Measurements from ENCODE around the gene SEMA3D.

DNA sequence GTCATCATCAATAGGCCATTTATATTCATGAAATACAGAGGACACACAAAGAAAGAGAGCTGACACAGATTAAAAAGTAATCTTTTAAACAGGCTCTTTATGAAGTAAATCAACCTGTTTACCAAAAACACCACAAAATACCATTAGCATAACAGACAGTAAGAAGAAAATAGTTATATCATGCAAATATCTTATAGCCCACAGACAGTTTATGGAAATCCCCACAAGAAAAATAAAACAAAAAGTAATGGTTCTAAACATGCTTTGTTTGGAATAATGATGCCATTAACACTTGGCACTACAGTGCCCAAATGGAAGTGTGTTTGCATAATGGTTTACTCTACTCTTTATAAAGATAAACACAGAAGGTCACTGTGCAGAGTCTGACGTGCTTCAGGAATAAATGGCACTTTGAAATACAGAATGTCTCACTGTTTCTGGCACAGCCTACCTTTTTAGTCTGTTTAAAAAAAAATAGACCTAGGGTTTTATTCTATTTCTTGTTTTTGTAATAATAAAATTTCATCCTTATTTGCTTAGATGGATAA is 30.1 kb downstream of the SEMA3D start:
- TF ChIP-seq SP4 (CRISPR knock-in tag; IDR thresholded peaks at IDR 0.05) (no peak), ATF7 (IDR thresholded peaks at IDR 0.05) (no peak), ATF7 (CRISPR knock-in tag; IDR thresholded peaks at IDR 0.05) (no peak)
- TF ChIP-seq, protein P1, sequence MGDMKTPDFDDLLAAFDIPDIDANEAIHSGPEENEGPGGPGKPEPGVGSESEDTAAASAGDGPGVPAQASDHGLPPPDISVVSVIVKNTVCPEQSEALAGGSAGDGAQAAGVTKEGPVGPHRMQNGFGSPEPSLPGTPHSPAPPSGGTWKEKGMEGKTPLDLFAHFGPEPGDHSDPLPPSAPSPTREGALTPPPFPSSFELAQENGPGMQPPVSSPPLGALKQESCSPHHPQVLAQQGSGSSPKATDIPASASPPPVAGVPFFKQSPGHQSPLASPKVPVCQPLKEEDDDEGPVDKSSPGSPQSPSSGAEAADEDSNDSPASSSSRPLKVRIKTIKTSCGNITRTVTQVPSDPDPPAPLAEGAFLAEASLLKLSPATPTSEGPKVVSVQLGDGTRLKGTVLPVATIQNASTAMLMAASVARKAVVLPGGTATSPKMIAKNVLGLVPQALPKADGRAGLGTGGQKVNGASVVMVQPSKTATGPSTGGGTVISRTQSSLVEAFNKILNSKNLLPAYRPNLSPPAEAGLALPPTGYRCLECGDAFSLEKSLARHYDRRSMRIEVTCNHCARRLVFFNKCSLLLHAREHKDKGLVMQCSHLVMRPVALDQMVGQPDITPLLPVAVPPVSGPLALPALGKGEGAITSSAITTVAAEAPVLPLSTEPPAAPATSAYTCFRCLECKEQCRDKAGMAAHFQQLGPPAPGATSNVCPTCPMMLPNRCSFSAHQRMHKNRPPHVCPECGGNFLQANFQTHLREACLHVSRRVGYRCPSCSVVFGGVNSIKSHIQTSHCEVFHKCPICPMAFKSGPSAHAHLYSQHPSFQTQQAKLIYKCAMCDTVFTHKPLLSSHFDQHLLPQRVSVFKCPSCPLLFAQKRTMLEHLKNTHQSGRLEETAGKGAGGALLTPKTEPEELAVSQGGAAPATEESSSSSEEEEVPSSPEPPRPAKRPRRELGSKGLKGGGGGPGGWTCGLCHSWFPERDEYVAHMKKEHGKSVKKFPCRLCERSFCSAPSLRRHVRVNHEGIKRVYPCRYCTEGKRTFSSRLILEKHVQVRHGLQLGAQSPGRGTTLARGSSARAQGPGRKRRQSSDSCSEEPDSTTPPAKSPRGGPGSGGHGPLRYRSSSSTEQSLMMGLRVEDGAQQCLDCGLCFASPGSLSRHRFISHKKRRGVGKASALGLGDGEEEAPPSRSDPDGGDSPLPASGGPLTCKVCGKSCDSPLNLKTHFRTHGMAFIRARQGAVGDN (CRISPR knock-in tag; IDR thresholded peaks at IDR 0.05), result no peak
- TF ChIP-seq, protein P2, sequence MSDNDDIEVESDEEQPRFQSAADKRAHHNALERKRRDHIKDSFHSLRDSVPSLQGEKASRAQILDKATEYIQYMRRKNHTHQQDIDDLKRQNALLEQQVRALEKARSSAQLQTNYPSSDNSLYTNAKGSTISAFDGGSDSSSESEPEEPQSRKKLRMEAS (IDR thresholded peaks at IDR 0.05), result no peak
